Stimulated activated CD4-positive, alpha-beta T cell treated with anti-CD3 and anti-CD28 coated beads, TNF-alpha, amount 100 ng/mL, for 4 hours (primary cell): ENCODE measurements around the gene EVPL.
"Not testable (repeated sequence)": the region's sequence is repeated elsewhere in the genome, so short reads cannot be mapped to it uniquely, and the experiment has no call there.

Experiments
- DNase-seq, 3 experiments: peaks; one replicate each; pipeline ENCODE4 v3.0.0-alpha.2; 2020; ENCODE audit warnings: low read depth in 3 of 3

Gene EVPL

GRCh38 chr17:76027159-76027839, at the start of gene EVPL:
Gene EVPL (minus strand): TSS chr17:76027306. CDS start chr17:76027198, 108 bp downstream.
- no peak for DNase-seq

GRCh38 chr17:76076146-76076764, 49.1 kb upstream of the EVPL start:
- no peak for DNase-seq

- DNase-seq: no peak
Measured at GRCh38 chr17:76075364-76076145, 48.4 kb upstream of the EVPL start.

GRCh38 chr17:76074390-76075363, 47.6 kb upstream of the EVPL start, which contains the start of gene GALR2:
Gene GALR2 (plus strand): TSS chr17:76074781. CDS start chr17:76074884, 103 bp downstream.
- no peak for DNase-seq

GRCh38 chr17:76072148-76072858, 45.2 kb upstream of the EVPL start, which contains the start of gene SRP68:
Gene SRP68 (minus strand): TSS chr17:76072517. CDS start chr17:76072491, 26 bp downstream.
- peak; percentile 65 to 72 (median 69) for DNase-seq

GRCh38 chr17:76071531-76072147, 44.5 kb upstream of the EVPL start:
- no peak for DNase-seq

- no peak for DNase-seq
Measured at GRCh38 chr17:76065775-76066174, 38.7 kb upstream of the EVPL start.

GRCh38 chr17:76063875-76064546, 36.9 kb upstream of the EVPL start:
- DNase-seq: peak in 1 of 3 experiments; percentile 37

- not testable (repeated sequence) for DNase-seq
Measured at GRCh38 chr17:76058264-76058663, 31.2 kb upstream of the EVPL start.

GRCh38 chr17:76056882-76057281, 29.8 kb upstream of the EVPL start:
- DNase-seq: no peak

GRCh38 chr17:76054112-76054476, 27.0 kb upstream of the EVPL start:
- DNase-seq: no peak

GRCh38 chr17:76053246-76054111, 26.4 kb upstream of the EVPL start:
- no peak for DNase-seq

GRCh38 chr17:76051561-76051960, 24.5 kb upstream of the EVPL start:
- DNase-seq: no peak

GRCh38 chr17:76050538-76051467, 23.7 kb upstream of the EVPL start:
- DNase-seq: no peak

- no peak for DNase-seq
Measured at GRCh38 chr17:76049836-76050537, 22.9 kb upstream of the EVPL start.

GRCh38 chr17:76049239-76049638, 22.1 kb upstream of the EVPL start:
- no peak for DNase-seq

GRCh38 chr17:76048711-76049110, 21.6 kb upstream of the EVPL start:
- no peak for DNase-seq
